Spleen (tissue), 11 donors: Measurements from ENCODE around the gene FBRS. TPM values are rescaled to one million over a fixed set of nuclear protein-coding genes. Genes with fewer than 3 reads are reported as not detected.

Source experiments
- DNase-seq: peaks from one replicate; pipeline ENCODE4 v3.0.0-alpha.2; 2020
- H3K27ac ChIP-seq, 8 donors: fragments of 200-600 bp; sonication (generic) in 7 of 8; 1 replicate in 4 of 8; 2 replicates in 4 of 8; pipeline versions ENCODE4 v1.5.0 to v1.8.0; 2016 to 2021; ENCODE audit warnings: inconsistent platforms in 4 of 8, mild to moderate bottlenecking in 4 of 8, moderate library complexity in 1 of 8
- H3K27me3 ChIP-seq, 7 donors: fragments of 200-600 bp; sonication (generic) in 6 of 7; replicated peaks in 1 of 7; 1 replicate in 4 of 7; 2 replicates in 3 of 7; pipeline versions ENCODE4 v1.5.0 to v1.8.0; 2016 to 2021; ENCODE audit warnings: inconsistent platforms in 3 of 7, mild to moderate bottlenecking in 1 of 7
- H3K36me3 ChIP-seq, 6 donors: fragments of 200-600 bp; sonication (generic) in 5 of 6; 1 replicate in 4 of 6; 2 replicates in 2 of 6; pipeline versions ENCODE4 v1.5.0 to v1.8.0; 2016 to 2021; ENCODE audit warnings: inconsistent platforms in 2 of 6
- H3K4me1 ChIP-seq, 6 donors: fragments of 200-600 bp; sonication (generic) in 5 of 6; 1 replicate in 3 of 6; 2 replicates in 3 of 6; pipeline versions ENCODE4 v1.5.0 to v1.8.0; 2016 to 2021; ENCODE audit warnings: inconsistent platforms in 3 of 6
- H3K4me3 ChIP-seq, 8 donors: fragments of 200-600 bp; sonication (generic) in 7 of 8; 1 replicate in 4 of 8; 2 replicates in 4 of 8; pipeline versions ENCODE4 v1.5.0 to v1.8.0; 2016 to 2021; ENCODE audit warnings: inconsistent platforms in 4 of 8, mild to moderate bottlenecking in 4 of 8, moderate library complexity in 2 of 8
- H3K9me3 ChIP-seq, 8 donors: fragments of 200-600 bp; sonication (generic) in 7 of 8; 1 replicate in 4 of 8; 2 replicates in 4 of 8; pipeline versions ENCODE4 v1.5.0 to v1.8.0; 2016 to 2021; ENCODE audit warnings: inconsistent platforms in 4 of 8
- CTCF ChIP-seq, 11 experiments: fragments of 200-600 bp in 7 of 11; fragments of 450-650 bp in 4 of 11; sonication (generic) in 4 of 11; IDR thresholded peaks in 8 of 11; conservative IDR thresholded peaks in 3 of 11; 1 replicate in 7 of 11; 2 replicates in 4 of 11; pipeline versions ENCODE4 v1.4.0 to v1.8.0; 2016 to 2021; ENCODE audit warnings: antibody characterized with exemption in 11 of 11, inconsistent platforms in 4 of 11, mild to moderate bottlenecking in 1 of 11
- POLR2A ChIP-seq, 3 donors: fragments of 450-650 bp; IDR thresholded peaks; one replicate each; pipeline ENCODE4 v1.5.1; 2017; ENCODE audit warnings: antibody characterized with exemption in 3 of 3, mild to moderate bottlenecking in 1 of 3
- POLR2AphosphoS5 ChIP-seq, 3 donors: sonication (generic); formaldehyde crosslinking; IDR thresholded peaks; one replicate each; pipeline ENCODE4 v1.5.1; 2017; ENCODE audit warnings: antibody characterized with exemption in 3 of 3
- WGBS, 5 donors: extraction: QIAGEN DNeasy Blood & Tissue Kit in 3 of 5; methylation state at CpG; one replicate each; pipeline versions ENCODE4 v1.1.5 to v1.1.7; 2013 to 2018; 5-methylcytosine and 5-hydroxymethylcytosine counted together
- intact Hi-C: fragments of 100-400 bp; cut with DNase I; formaldehyde crosslinking; loops from one replicate; pipeline ENCODE4 v1.15.0; 2023; ENCODE audit warnings: low total_unique reads
- polyA plus RNA-seq, 3 donors: library from polyadenylated mRNA; stranded (reverse); fragments of 200-250 nt; gene quantifications; one replicate each; pipeline ENCODE4 v1.2.1, GENCODE V29; 2013
- total RNA-seq, 7 donors: library from RNA; depleted of rRNA in 3 of 7; stranded (reverse); fragments of >200 nt in 3 of 7; fragmentation: NEBNext Ultra II Directional in 4 of 7; extraction: Animal tissue kit (Norgen Biotek cat#: 25700) in 4 of 7; gene quantifications; one replicate each; pipeline versions ENCODE4 v1.1.0 to v1.2.1, GENCODE V29; 2016 to 2021
- donor health status: healthy with polysubstance abuse.
- donor health status: DM: no; HTN: no; CAD: no; lungs with moderate emphysema.
- donor health status: DM: no; HTN: no; CAD: no.
- donor health status: Bipolar disorder and iron deficiency.
- donor health status: healthy.
- donor health status: DM: no; HTN: no; CAD: no.
- donor health status: DM: yes; HTN: yes; CAD: no.

Gene FBRS
- total and polyA plus RNA-seq, 10 donors: 25.8 to 118 (median 76.1) TPM

- peak in 1 of 3 donors; percentile 38 for TF ChIP-seq POLR2AphosphoS5 (IDR thresholded peaks at IDR 0.05)
- TF ChIP-seq POLR2A (IDR thresholded peaks at IDR 0.05): no peak
- H3K27ac ChIP-seq: no peak overlapping the region
- no peaks in the 10 kb centered on the region for H3K27me3 ChIP-seq
- peaks cover 13 to 87% (median 77%) of the 10 kb centered on the region in 6 donors for H3K36me3 ChIP-seq
- H3K9me3 ChIP-seq: no peaks in the 10 kb centered on the region
- no peak for DNase-seq
- intact Hi-C loops: no loop called here
- H3K4me3 ChIP-seq: no peak overlapping the region
- H3K4me1 ChIP-seq: peaks cover 2 to 36% (median 18%) of the 10 kb centered on the region in 6 donors
- WGBS, 5 donors: 85 to 95% (median 92%) methylated on average over 10 to 12 of the region's 12 CpGs
Observed at GRCh38 chr16:30668393-30668792, 10.2 kb downstream of the FBRS start.

DNA sequence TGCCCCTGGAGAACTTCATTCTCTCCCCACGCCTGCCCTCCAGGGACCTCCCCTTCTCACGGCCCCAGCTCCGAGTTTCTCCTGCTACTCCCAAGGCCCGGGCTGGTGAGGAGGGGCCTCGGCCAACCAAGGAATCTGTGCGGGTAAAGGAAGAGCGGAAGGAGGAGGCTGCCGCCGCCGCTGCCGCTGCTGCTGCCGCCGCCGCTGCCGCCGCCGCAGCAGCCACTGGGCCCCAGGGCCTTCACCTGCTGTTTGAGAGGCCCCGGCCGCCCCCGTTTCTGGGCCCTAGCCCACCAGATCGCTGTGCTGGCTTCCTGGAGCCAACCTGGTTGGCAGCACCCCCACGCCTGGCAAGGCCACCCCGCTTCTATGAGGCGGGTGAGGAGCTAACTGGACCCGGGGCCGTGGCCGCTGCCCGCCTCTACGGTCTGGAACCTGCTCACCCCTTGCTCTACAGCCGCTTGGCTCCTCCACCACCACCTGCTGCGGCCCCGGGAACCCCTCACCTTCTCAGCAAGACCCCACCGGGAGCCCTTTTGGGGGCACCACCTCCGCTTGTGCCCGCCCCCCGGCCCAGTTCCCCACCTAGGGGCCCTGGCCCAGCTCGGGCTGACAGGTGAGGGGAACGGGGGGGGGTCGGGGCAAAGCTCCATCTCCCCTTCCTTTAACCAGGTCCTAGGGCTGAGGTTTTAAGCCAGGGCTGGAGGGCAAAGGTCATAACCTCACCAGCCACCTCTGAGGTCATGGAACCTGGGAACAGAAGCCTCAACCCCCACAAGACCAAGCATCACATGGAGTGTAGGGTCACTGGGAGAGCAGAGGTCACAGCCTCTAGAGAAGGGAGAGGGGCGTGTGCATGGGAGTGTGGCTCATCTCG lies 11.0 kb downstream of the FBRS start:
- TF ChIP-seq POLR2AphosphoS5 (IDR thresholded peaks at IDR 0.05): peak in 2 of 3 donors; percentile 38 to 66
- no peak for TF ChIP-seq CTCF (IDR thresholded peaks at IDR 0.05 in 8 of 11, conservative IDR thresholded peaks at IDR 0.05 in 3 of 11)
- 90 to 93% (median 93%) methylated on average over 37 to 41 of the region's 41 CpGs for WGBS, 5 donors

DNA sequence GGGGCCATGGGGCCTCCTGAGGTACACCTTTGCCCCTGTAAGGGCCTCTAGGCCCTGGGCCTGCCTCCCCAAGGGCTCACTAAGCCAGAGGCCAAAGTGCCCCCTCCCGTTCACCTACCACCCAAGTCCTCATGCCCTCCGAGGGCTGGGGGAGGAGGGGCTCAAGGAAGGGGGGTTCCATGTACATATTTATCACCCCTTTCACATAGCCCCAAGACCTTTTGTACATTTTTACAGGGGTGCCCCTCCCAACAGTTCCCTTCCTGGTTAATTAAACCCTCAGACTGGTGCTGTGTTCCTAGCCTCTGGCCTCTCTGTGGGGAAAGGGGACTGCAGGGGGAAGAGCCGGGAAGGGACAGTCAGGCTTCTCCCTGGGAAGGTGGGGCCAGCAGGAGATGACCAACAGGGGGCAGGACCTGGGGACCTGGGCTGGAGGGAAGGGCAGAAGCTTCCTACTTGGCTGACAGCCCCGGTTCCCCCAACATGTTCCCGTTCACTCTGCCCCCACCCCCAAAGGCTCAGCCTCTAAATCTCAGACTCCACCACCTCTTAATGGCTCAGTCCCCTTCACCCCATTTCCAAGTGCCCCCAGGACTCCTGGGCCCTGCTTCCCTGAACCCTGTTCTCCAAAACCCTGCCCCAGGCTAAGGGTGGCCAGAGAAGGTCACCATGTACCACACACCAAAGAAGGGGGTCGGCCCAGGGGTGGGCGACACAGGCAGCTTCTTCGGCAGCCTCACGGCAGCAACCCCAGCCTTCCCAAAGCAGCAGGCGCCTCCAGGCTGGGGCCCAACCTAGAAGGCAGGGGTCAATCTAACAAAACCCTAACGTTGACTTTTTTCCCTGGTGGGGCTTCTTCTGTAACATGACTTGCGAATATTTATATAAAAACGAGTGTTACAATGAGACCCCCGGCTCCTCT lies 11.9 kb downstream of the FBRS start:
- intact Hi-C loops: no loop called here
- peaks cover 12 to 69% (median 60%) of the 10 kb centered on the region in 6 donors for H3K36me3 ChIP-seq
- WGBS, 5 donors: 83 to 93% (median 90%) methylated on average over 14 of the region's 14 CpGs

More for the DNA sequence above, 11.0 kb downstream of the FBRS start:
- Histone ChIP-seq H3K4me1 (peaks cover 0 to 28% (median 12%) of the 10 kb centered on the region in 6 donors), H3K27ac (peak overlapping the region in 1 of 8 donors; percentile 27), H3K36me3 (peaks cover 13 to 78% (median 69%) of the 10 kb centered on the region in 6 donors), H3K27me3 (no peaks in the 10 kb centered on the region), H3K4me3 (no peak overlapping the region), H3K9me3 (no peaks in the 10 kb centered on the region)
- intact Hi-C loops: no loop called here
- no peak for DNase-seq

More for the DNA sequence above, 11.9 kb downstream of the FBRS start:
- H3K4me3 ChIP-seq: no peak overlapping the region
- peak overlapping the region in 1 of 8 donors; percentile 27 for H3K27ac ChIP-seq
- H3K9me3 ChIP-seq: no peaks in the 10 kb centered on the region
- H3K27me3 ChIP-seq: no peaks in the 10 kb centered on the region
- TF ChIP-seq CTCF (IDR thresholded peaks at IDR 0.05 in 8 of 11, conservative IDR thresholded peaks at IDR 0.05 in 3 of 11) (no peak), POLR2A (IDR thresholded peaks at IDR 0.05) (no peak), POLR2AphosphoS5 (IDR thresholded peaks at IDR 0.05) (peak in 2 of 3 donors; percentile 20 to 67)
- DNase-seq: no peak
- peaks cover 0 to 19% (median 7%) of the 10 kb centered on the region in 6 donors for H3K4me1 ChIP-seq
